Testis (tissue), 3 donors: ENCODE data around the gene DENND6B. TPM values are rescaled to one million over a fixed set of nuclear protein-coding genes. Genes with fewer than 3 reads are reported as not detected.

ENCODE experiments used
- DNase-seq: peaks from one replicate; pipeline ENCODE4 v3.0.0-alpha.2; 2019
- H3K27ac ChIP-seq, 2 donors: fragments of 200-600 bp; sonication (generic); one replicate each; pipeline ENCODE4 v1.5.1; 2019
- H3K27me3 ChIP-seq: fragments of 200-600 bp; sonication (generic); one replicate; pipeline ENCODE4 v1.5.1; 2019
- H3K36me3 ChIP-seq: fragments of 200-600 bp; sonication (generic); one replicate; pipeline ENCODE4 v1.5.1; 2017; ENCODE audit warnings: low read depth; ENCODE audit errors: missing control alignments
- H3K4me1 ChIP-seq: fragments of 200-600 bp; sonication (generic); one replicate; pipeline ENCODE4 v1.5.1; 2019
- H3K4me3 ChIP-seq, 2 donors: fragments of 200-600 bp; sonication (generic); one replicate each; pipeline ENCODE4 v1.5.1; 2017 to 2019
- H3K9me3 ChIP-seq: fragments of 200-600 bp; sonication (generic); one replicate; pipeline ENCODE4 v1.5.1; 2017
- CTCF ChIP-seq, 3 experiments: fragments of 450-650 bp in 2 of 3; fragments of 200-600 bp in 1 of 3; sonication (generic) in 1 of 3; IDR thresholded peaks; one replicate each; pipeline ENCODE4 v1.5.1; 2016 to 2019; ENCODE audit warnings: antibody characterized with exemption in 3 of 3, mild to moderate bottlenecking in 2 of 3, moderate library complexity in 1 of 3
- POLR2A ChIP-seq: fragments of 450-650 bp; IDR thresholded peaks from one replicate; pipeline ENCODE4 v1.6.1; 2017; ENCODE audit warnings: antibody characterized with exemption, mild to moderate bottlenecking, moderate library complexity
- WGBS, 2 donors: methylation state at CpG; one replicate each; pipeline ENCODE4 v1.1.5; 2018; 5-methylcytosine and 5-hydroxymethylcytosine counted together
- intact Hi-C: fragments of 100-400 bp; cut with DNase I; formaldehyde crosslinking; loops from one replicate; pipeline ENCODE4 v1.15.1; 2023; ENCODE audit warnings: low total_unique reads
- polyA plus RNA-seq: library from polyadenylated mRNA; stranded (reverse); fragments of 350-450 nt; fragmentation: Illumina TruSeq; extraction: RNeasy Lipid Tissue Mini Kit (QIAGEN cat#74804); gene quantifications from one replicate; pipeline ENCODE4 v1.2.3, GENCODE V29; 2014; ENCODE audit warnings: low read depth, low replicate concordance; ENCODE audit not compliant: insufficient read depth
- total RNA-seq, 2 donors: library from RNA; depleted of rRNA; stranded (reverse); fragments of >200 nt; gene quantifications; one replicate each; pipeline ENCODE4 v1.2.3, GENCODE V29; 2016

The DENND6B gene
- total and polyA plus RNA-seq, 3 donors from 2014 or later = 17.1 to 22.0 (median 18.0) TPM

- H3K27ac ChIP-seq = no peak overlapping the region
- peaks cover 2% of the 10 kb centered on the region for H3K4me1 ChIP-seq
- no peak for TF ChIP-seq CTCF (IDR thresholded peaks at IDR 0.05)
- no peak for TF ChIP-seq POLR2A
- no peaks in the 10 kb centered on the region for H3K36me3 ChIP-seq
- no peak for DNase-seq
- WGBS, 2 donors = 87 to 88% methylated on average over 6 of the region's 6 CpGs
- intact Hi-C loops = no loop called here
- no peaks in the 10 kb centered on the region for H3K9me3 ChIP-seq
- no peaks in the 10 kb centered on the region for H3K27me3 ChIP-seq
- H3K4me3 ChIP-seq = no peak overlapping the region
Measured at GRCh38 chr22:50329236-50329635, 2.4 kb upstream of the DENND6B start.

GRCh38 chr22:50327711-50328019 lies 853 bp upstream of the DENND6B start:
- 55 to 74% methylated on average over 15 to 22 of the region's 22 CpGs for WGBS, 2 donors
- TF ChIP-seq POLR2A (no peak), CTCF (IDR thresholded peaks at IDR 0.05) (no peak)
- H3K4me3 ChIP-seq = peak overlapping the region; percentile 57 to 80
- no peaks in the 10 kb centered on the region for H3K9me3 ChIP-seq
- intact Hi-C loops = no loop called here
- no peak for DNase-seq
- H3K4me1 ChIP-seq = peaks cover 2% of the 10 kb centered on the region
- peak overlapping the region; percentile 83 to 90 for H3K27ac ChIP-seq
- no peaks in the 10 kb centered on the region for H3K27me3 ChIP-seq
- no peaks in the 10 kb centered on the region for H3K36me3 ChIP-seq

GRCh38 chr22:50326225-50326955 lies 422 bp downstream of the DENND6B start:
- H3K27ac ChIP-seq = peak overlapping the region in 1 of 2 donors; percentile 90
- H3K4me1 ChIP-seq = peaks cover 2% of the 10 kb centered on the region
- no peaks in the 10 kb centered on the region for H3K27me3 ChIP-seq
- no peak for TF ChIP-seq POLR2A
- no peak for TF ChIP-seq CTCF (IDR thresholded peaks at IDR 0.05)
- intact Hi-C loops = no loop called here
- H3K36me3 ChIP-seq = no peaks in the 10 kb centered on the region
- DNase-seq = no peak
- H3K9me3 ChIP-seq = no peaks in the 10 kb centered on the region
- WGBS, 2 donors = 15 to 18% methylated on average over 18 to 34 of the region's 56 CpGs
- H3K4me3 ChIP-seq = peak overlapping the region; percentile 57 to 80

- no peaks in the 10 kb centered on the region for H3K36me3 ChIP-seq
- H3K27ac ChIP-seq = no peak overlapping the region
- TF ChIP-seq POLR2A (no peak), CTCF (IDR thresholded peaks at IDR 0.05) (no peak)
- H3K4me1 ChIP-seq = peaks cover 2% of the 10 kb centered on the region
- no peaks in the 10 kb centered on the region for H3K27me3 ChIP-seq
- intact Hi-C loops = no loop called here
- peak overlapping the region in 1 of 2 donors; percentile 57 for H3K4me3 ChIP-seq
- no peaks in the 10 kb centered on the region for H3K9me3 ChIP-seq
- DNase-seq = no peak
- 69 to 81% methylated on average over 9 to 19 of the region's 19 CpGs for WGBS, 2 donors
Measured at GRCh38 chr22:50325444-50326224, 1.2 kb downstream of the DENND6B start.
